GM10248 (cell line): ENCODE measurements around the gene ARIH2.
"Not testable (repeated sequence)": the region's sequence is repeated elsewhere in the genome, so short reads cannot be mapped to it uniquely, and the experiment has no call there.

Source experiments
- CTCF ChIA-PET: fragments of 300-600 bp; sonication (Branson Sonifier 250); formaldehyde crosslinking; extraction: SDS; loops from one replicate; lab custom pipeline; 2021; ENCODE audit warnings: antibody characterized with exemption; lab: Yijun Ruan, JAX
- POLR2A ChIA-PET: fragments of 350-650 bp; sonication (Branson Sonifier 250); formaldehyde crosslinking; extraction: SDS; loops from one replicate; lab custom pipeline; 2020; ENCODE audit warnings: antibody characterized with exemption; lab: Yijun Ruan, JAX
- DNase-seq: peaks from one replicate; pipeline ENCODE4 v3.0.0; 2012; ENCODE audit errors: extremely low spot score
- TF ChIP-seq, protein P1 (sequence below): IDR thresholded peaks from 2 replicates; pipeline ENCODE4 v1.5.1; 2012; ENCODE audit warnings: mild to moderate bottlenecking, low read depth; ENCODE audit errors: extremely low read depth, missing control alignments, control extremely low read depth

The ARIH2 gene

DNA sequence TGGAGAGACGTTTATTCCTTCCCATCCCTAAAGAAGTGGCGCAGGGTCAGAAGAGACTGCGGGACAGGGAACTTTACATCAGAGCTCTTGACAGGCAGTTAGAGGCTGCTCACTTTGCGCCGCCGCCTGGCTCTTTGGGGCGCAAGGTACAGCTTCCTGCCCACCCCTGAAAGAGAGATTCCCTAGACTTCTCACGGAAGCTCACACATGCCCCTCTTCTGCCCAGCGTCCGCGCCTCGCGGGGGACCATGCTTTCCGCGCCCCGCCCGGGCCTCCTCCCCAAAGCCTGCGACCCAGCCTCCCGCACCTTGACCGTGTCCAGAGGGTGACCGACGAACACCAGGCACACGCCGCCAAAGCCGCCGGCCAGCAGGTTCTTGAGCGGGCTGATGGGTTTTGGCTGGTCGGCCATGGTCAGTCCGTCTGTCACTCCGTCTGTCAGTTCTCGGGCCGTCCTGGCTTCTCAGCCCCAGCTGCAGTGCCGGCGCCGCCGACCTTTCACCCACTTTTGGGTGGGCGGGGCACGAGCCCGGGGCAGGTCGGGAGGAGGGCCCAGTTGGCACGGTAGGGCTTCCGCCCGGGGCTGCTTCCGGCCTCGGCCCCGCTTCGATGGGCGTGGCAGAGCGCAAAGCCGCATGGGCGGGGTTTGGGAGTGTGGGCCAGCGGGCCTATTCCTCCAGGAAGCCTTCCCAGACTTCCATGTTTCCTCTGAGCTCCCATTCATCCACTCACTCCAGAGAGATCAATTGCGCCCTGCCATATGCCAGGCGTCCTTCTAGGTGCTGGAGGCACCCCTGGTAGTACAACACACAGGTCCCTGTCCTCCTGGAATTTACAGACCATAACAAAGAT lies 20.0 kb upstream of the ARIH2 start, which contains the start of gene SLC25A20:
SLC25A20 (minus strand) TSS at position 500 of the 852 bp plus-strand sequence; CDS start at position 412, 88 bp downstream.
- CTCF ChIA-PET = interaction anchor here (1.1 to 2.2 kb wide), 7 partner anchors 10 to 163 kb away, joined by 3 to 11 read pairs (median 3); partner anchors contain the start of gene ARIH2
- POLR2A ChIA-PET = interaction anchor here (0.5 to 1.3 kb wide), 4 partner anchors 19 to 195 kb away, joined by 3 to 9 read pairs (median 4); partner anchors contain the start of gene ARIH2

DNA sequence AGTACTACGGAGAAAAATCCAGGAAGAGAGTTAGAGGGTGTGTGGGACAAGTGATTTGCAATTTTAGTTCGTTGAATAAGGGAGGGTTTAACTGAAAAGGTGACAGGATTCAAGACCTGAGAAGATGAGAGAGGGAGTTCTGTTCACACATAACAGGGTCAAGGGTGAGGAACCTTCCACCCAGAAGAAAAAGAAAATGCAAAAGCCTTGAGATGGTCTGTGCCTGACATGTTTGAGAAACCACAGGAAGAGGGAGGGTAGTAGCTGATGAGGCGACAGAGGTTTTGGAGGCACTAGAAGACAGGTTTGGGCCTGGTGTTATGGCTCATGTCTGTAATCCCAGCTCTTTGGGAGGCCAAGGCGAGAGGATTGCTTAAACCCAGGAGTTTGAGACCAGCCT lies 19.4 kb upstream of the ARIH2 start:
- DNase-seq = peak; percentile 22
- TF ChIP-seq, protein P1, sequence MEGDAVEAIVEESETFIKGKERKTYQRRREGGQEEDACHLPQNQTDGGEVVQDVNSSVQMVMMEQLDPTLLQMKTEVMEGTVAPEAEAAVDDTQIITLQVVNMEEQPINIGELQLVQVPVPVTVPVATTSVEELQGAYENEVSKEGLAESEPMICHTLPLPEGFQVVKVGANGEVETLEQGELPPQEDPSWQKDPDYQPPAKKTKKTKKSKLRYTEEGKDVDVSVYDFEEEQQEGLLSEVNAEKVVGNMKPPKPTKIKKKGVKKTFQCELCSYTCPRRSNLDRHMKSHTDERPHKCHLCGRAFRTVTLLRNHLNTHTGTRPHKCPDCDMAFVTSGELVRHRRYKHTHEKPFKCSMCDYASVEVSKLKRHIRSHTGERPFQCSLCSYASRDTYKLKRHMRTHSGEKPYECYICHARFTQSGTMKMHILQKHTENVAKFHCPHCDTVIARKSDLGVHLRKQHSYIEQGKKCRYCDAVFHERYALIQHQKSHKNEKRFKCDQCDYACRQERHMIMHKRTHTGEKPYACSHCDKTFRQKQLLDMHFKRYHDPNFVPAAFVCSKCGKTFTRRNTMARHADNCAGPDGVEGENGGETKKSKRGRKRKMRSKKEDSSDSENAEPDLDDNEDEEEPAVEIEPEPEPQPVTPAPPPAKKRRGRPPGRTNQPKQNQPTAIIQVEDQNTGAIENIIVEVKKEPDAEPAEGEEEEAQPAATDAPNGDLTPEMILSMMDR = no peak
- POLR2A ChIA-PET = interaction anchor here (1.3 kb wide), 1 partner anchor 20 kb away, joined by 4 read pairs; the partner anchor contains the start of gene ARIH2
- CTCF ChIA-PET = interaction anchor here (1.1 to 1.6 kb wide), 3 partner anchors 13 to 21 kb away, joined by 3 to 6 read pairs (median 3); partner anchors contain the start of gene ARIH2

More for the DNA sequence above, 20.0 kb upstream of the ARIH2 start, which contains the start of gene SLC25A20:
- TF ChIP-seq, protein P1 = peak; percentile 29
- peak; percentile 95 for DNase-seq

DNA sequence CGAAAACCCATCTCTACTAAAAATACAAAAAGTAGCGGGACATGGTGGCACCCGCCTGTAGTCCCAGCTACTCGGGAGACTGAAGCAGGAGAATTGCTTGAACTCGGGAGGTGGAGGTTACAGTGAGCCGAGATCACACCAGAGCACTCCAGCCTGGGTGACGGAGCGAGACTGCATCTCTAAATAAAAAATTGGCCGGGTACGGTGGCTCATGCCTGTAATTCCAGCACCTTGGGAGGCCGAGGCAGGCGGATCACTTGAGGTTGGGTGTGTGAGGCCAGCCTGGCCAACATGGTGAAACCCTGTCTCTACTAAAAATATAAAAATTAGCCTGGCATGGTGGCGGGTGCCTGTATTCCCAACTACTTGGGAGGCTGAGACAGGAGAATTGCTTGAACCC lies 11.6 kb upstream of the ARIH2 start:
- DNase-seq, POLR2A ChIA-PET, CTCF ChIA-PET: not testable (repeated sequence)

DNA sequence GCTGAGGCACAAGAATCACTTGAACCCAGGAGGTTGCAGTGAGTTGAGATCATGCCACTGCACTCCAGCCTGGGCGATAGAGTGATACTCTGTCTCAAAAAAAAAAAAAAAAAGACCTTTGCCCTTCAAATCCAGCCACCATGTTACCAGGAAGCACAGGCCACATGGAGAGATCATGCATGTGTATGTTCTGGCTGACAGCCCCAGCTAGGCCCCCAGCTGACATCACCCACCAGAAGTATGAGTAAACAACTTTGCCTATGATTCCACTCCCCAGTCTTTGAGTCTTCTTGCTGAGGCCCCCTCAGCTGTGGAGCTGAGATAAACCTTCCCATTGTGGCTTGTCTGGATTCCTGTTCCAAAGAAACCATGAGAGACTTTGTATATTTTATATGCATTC lies 3.3 kb upstream of the ARIH2 start:
- TF ChIP-seq, protein P1 = no peak
- ChIA-PET CTCF (interaction anchor here (1.3 to 1.5 kb wide), 2 partner anchors 37 to 72 kb away, joined by 3 read pairs; no protein-coding TSS in a partner anchor), POLR2A (interaction anchor here (0.6 to 0.7 kb wide), 2 partner anchors 32 to 208 kb away, joined by 4 read pairs; no protein-coding TSS in a partner anchor)
- DNase-seq = no peak

DNA sequence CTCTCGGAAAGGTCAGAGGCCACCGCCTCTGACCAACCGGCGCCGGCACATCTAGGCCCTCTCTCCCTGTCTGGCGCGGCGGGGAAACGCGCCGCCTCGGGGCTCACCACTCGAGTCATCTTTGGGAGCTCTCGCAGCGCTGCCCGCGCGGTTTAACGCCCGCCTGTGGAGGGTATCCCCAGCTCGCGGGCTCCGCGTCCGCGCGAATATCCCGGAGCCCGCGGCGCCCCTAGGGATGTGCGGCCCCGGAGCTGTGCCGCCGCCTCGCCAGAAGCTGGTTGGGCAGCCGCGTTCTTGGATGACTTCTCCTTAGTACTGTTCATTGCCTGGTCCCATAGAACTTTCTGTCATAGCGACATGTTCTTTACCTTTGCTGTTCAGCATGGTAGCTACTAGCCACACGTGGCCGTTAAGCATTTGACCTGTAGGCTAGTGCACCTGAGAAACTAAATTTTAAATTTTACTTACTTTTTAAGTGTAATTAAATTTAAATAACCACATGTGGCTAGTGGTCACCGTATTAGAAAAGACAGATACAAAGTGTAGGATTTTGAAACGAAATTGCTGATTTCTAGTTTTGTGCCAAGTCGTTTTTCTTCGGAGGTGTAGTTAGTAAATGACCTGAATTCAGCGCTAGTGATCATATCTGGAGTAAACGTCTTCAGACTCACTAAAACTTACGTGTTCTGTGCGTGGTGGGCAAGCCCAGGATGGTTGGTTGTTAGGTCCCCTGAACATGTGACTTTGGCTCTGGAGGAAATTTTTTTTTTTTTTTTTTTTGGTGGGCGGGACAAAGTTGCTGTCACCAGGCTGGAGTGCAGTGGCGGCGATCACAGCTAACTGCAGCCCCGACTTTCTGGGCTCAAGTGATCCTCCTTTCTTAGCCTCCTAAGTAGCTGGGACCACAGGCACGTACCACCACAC lies 835 bp downstream of the ARIH2 start:
- ChIA-PET CTCF (interaction anchor here (0.7 to 3.2 kb wide), 12 partner anchors 10 to 462 kb away, joined by 3 to 27 read pairs (median 5); partner anchors contain the start of gene SLC25A20), POLR2A (interaction anchor here (0.5 to 1.9 kb wide), 11 partner anchors 9 to 1494 kb away, joined by 3 to 15 read pairs (median 4); partner anchors contain the start of genes PRKAR2A and SLC25A20)
- DNase-seq = peak; percentile 74
- TF ChIP-seq, protein P1 = no peak
